ENCODE data around the gene DAPK1.

- TF ChIP-seq CTCF (IDR thresholded peaks at IDR 0.05; ENCODE audit: insufficient read depth, low read depth, low read length), result no peak
- no peak for TF ChIP-seq EZH2 (IDR thresholded peaks at IDR 0.05; ENCODE audit: insufficient read depth, low read length)
Observed at GRCh38 chr9:87572719-87573118, 75.1 kb downstream of the DAPK1 start.
